Liver (tissue), 9 donors: Measurements from ENCODE around the gene IFITM5. TPM values are rescaled to one million over a fixed set of nuclear protein-coding genes. Genes with fewer than 3 reads are reported as not detected.

Experiments
- DNase-seq: peaks from one replicate; pipeline ENCODE4 v3.0.0-alpha.2; 2017; ENCODE audit warnings: low spot score
- H3K27ac ChIP-seq, 2 donors: one replicate each; pipeline ENCODE4 v1.7.0; 2013; ENCODE audit warnings: inconsistent platforms in 2 of 2, low read length in 2 of 2, control low read depth in 1 of 2, low read depth in 1 of 2, mild to moderate bottlenecking in 1 of 2
- H3K27me3 ChIP-seq, 4 donors: one replicate each; pipeline versions ENCODE4 v1.6.1 to v1.7.0; 2013; ENCODE audit warnings: low read length in 3 of 4, inconsistent platforms in 1 of 4, mild to moderate bottlenecking in 1 of 4, moderate library complexity in 1 of 4; ENCODE audit not compliant: control insufficient read depth in 4 of 4, insufficient read depth in 4 of 4
- H3K36me3 ChIP-seq, 4 donors: one replicate each; pipeline versions ENCODE4 v1.6.1 to v1.7.0; 2013; ENCODE audit warnings: low read length in 3 of 4, mild to moderate bottlenecking in 3 of 4, low read depth in 1 of 4, moderate library complexity in 1 of 4; ENCODE audit not compliant: control insufficient read depth in 4 of 4, insufficient read depth in 3 of 4
- H3K4me1 ChIP-seq, 4 donors: one replicate each; pipeline versions ENCODE4 v1.6.1 to v1.7.0; 2013; ENCODE audit warnings: low read length in 3 of 4, mild to moderate bottlenecking in 3 of 4, moderate library complexity in 1 of 4; ENCODE audit not compliant: control insufficient read depth in 4 of 4, insufficient read depth in 4 of 4
- H3K4me3 ChIP-seq, 3 donors: one replicate each; pipeline versions ENCODE4 v1.6.1 to v1.7.0; 2013; ENCODE audit warnings: low read length in 3 of 3, control low read depth in 1 of 3, low read depth in 1 of 3, mild to moderate bottlenecking in 1 of 3
- H3K9ac ChIP-seq, 2 donors: one replicate each; pipeline ENCODE4 v1.7.0; 2013; ENCODE audit warnings: low read length in 2 of 2, mild to moderate bottlenecking in 2 of 2, moderate library complexity in 2 of 2, control low read depth in 1 of 2, low read depth in 1 of 2
- H3K9me3 ChIP-seq, 4 donors: one replicate each; pipeline versions ENCODE4 v1.6.1 to v1.7.0; 2013; ENCODE audit warnings: low read length in 3 of 4; ENCODE audit not compliant: control insufficient read depth in 4 of 4
- CTCF ChIP-seq: fragments of 150-350 bp; IDR thresholded peaks from 2 replicates; pipeline ENCODE4 v1.5.1; 2017; ENCODE audit warnings: improper control_type of control experiment, low read depth, low read length; ENCODE audit not compliant: missing input control
- EGR1 ChIP-seq, 2 donors: IDR thresholded peaks; 2 replicates each; pipeline ENCODE4 v1.6.1; 2016 to 2018; ENCODE audit warnings: antibody characterized with exemption in 2 of 2, low read depth in 2 of 2
- FOXA1 ChIP-seq: IDR thresholded peaks from 2 replicates; pipeline ENCODE4 v1.6.1; 2016; ENCODE audit warnings: antibody characterized with exemption
- HNF4A ChIP-seq, 2 donors: conservative IDR thresholded peaks; 2 replicates each; pipeline ENCODE4 v1.6.1; 2016; ENCODE audit warnings: antibody characterized with exemption in 2 of 2, mild to moderate bottlenecking in 2 of 2
- HNF4G ChIP-seq: IDR thresholded peaks from 2 replicates; pipeline ENCODE4 v1.6.1; 2016; ENCODE audit warnings: antibody characterized with exemption
- MAX ChIP-seq: IDR thresholded peaks from 2 replicates; pipeline ENCODE4 v1.6.1; 2016; ENCODE audit warnings: antibody characterized with exemption
- NR2F2 ChIP-seq: IDR thresholded peaks from 2 replicates; pipeline ENCODE4 v1.6.1; 2016; ENCODE audit warnings: antibody characterized with exemption
- REST ChIP-seq: IDR thresholded peaks from 2 replicates; pipeline ENCODE4 v1.6.1; 2016; ENCODE audit warnings: antibody characterized with exemption, mild to moderate bottlenecking
- RXRA ChIP-seq, 2 donors: IDR thresholded peaks; 2 replicates each; pipeline ENCODE4 v1.6.1; 2017 to 2018; ENCODE audit warnings: antibody characterized with exemption in 2 of 2, mild to moderate bottlenecking in 1 of 2
- TAF1 ChIP-seq: conservative IDR thresholded peaks from 2 replicates; pipeline ENCODE4 v1.6.1; 2016; ENCODE audit warnings: antibody characterized with exemption, mild to moderate bottlenecking
- YY1 ChIP-seq: IDR thresholded peaks from 2 replicates; pipeline ENCODE4 v1.6.1; 2016; ENCODE audit warnings: antibody characterized with exemption, mild to moderate bottlenecking
- ZBTB33 ChIP-seq: IDR thresholded peaks from 2 replicates; pipeline ENCODE4 v1.6.1; 2016; ENCODE audit warnings: antibody characterized with exemption
- WGBS: extraction: QIAGEN DNeasy Blood & Tissue Kit; methylation state at CpG from one replicate; pipeline ENCODE4 v1.1.7; 2013; 5-methylcytosine and 5-hydroxymethylcytosine counted together
- polyA plus RNA-seq, 2 donors: library from polyadenylated mRNA; stranded (reverse) in 1 of 2; unstranded in 1 of 2; fragments of 200-250 nt in 1 of 2; fragments of >200 nt in 1 of 2; fragmentation: Nextera tagmentation in 1 of 2; extraction: Ambion mirVana in 1 of 2; gene quantifications; one replicate each; pipeline versions ENCODE4 v1.2.1 to v1.2.3, GENCODE V29; 2013 to 2015
- total RNA-seq, 2 donors: library from RNA; depleted of rRNA; stranded (reverse); fragments of >200 nt; gene quantifications; one replicate each; pipeline ENCODE4 v1.2.3, GENCODE V29; 2014
- donor health status: healthy.
- donor health status: healthy.
- donor health status: healthy.
- donor health status: healthy.
- donor health status: healthy.

IFITM5 gene
- total and polyA plus RNA-seq, 4 donors = not detected

GRCh38 chr11:344836-345578 lies 45.7 kb upstream of the IFITM5 start:
- Histone ChIP-seq H3K36me3 (no peaks in the 10 kb centered on the region), H3K27ac (no peak overlapping the region), H3K27me3 (no peaks in the 10 kb centered on the region), H3K9me3 (no peaks in the 10 kb centered on the region), H3K4me3 (no peak overlapping the region), H3K4me1 (no peaks in the 10 kb centered on the region), H3K9ac (no peak overlapping the region)
- DNase-seq = no peak
- no peak for TF ChIP-seq TAF1
- TF ChIP-seq REST = no peak
- TF ChIP-seq NR2F2 = no peak
- no peak for TF ChIP-seq RXRA (IDR thresholded peaks at IDR 0.05)
- no peak for TF ChIP-seq EGR1 (IDR thresholded peaks at IDR 0.05; ENCODE audit: low read depth in 2 of 2)
- no peak for TF ChIP-seq FOXA1
- TF ChIP-seq MAX = no peak
- no peak for TF ChIP-seq HNF4G
- no peak for TF ChIP-seq ZBTB33
- no peak for TF ChIP-seq CTCF
- TF ChIP-seq YY1 = no peak
- 96% methylated on average over 11 of the region's 11 CpGs for WGBS

GRCh38 chr11:342328-342727 lies 43.0 kb upstream of the IFITM5 start:
- Histone ChIP-seq H3K27me3 (no peaks in the 10 kb centered on the region), H3K9me3 (no peaks in the 10 kb centered on the region), H3K9ac (no peak overlapping the region), H3K4me3 (no peak overlapping the region), H3K36me3 (no peaks in the 10 kb centered on the region), H3K27ac (no peak overlapping the region), H3K4me1 (no peaks in the 10 kb centered on the region)
- no peak for TF ChIP-seq HNF4A (conservative IDR thresholded peaks at IDR 0.05)
- no peak for DNase-seq
- WGBS = 77% methylated on average over 3 of the region's 3 CpGs
